ENCODE results near the gene GRM7.

The GRM7 gene

GRCh38 chr3:7658294-7658693 lies 797.4 kb downstream of the GRM7 start:
- no peak for DNase-seq (ENCODE audit: low read depth)

- no peak for DNase-seq (ENCODE audit: low read depth)
Measured at GRCh38 chr3:7659079-7659478, 798.2 kb downstream of the GRM7 start.

GRCh38 chr3:7663771-7664170 lies 802.9 kb downstream of the GRM7 start:
- DNase-seq (ENCODE audit: low read depth): no peak

GRCh38 chr3:7667774-7668173 lies 806.9 kb downstream of the GRM7 start:
- no peak for DNase-seq (ENCODE audit: low read depth)

GRCh38 chr3:7669641-7670040 lies 808.7 kb downstream of the GRM7 start:
- DNase-seq (ENCODE audit: low read depth): no peak

- no peak for DNase-seq (ENCODE audit: low read depth)
Measured at GRCh38 chr3:7678521-7678920, 817.6 kb downstream of the GRM7 start.

- peak; percentile 74 for DNase-seq (ENCODE audit: low read depth)
Measured at GRCh38 chr3:7682822-7683229, 821.9 kb downstream of the GRM7 start.

GRCh38 chr3:7683426-7683825 lies 822.5 kb downstream of the GRM7 start:
- no peak for DNase-seq (ENCODE audit: low read depth)

- no peak for DNase-seq (ENCODE audit: low read depth)
Measured at GRCh38 chr3:7684182-7684715, 823.3 kb downstream of the GRM7 start.

- DNase-seq (ENCODE audit: low read depth): no peak
Measured at GRCh38 chr3:7687428-7688147, 826.7 kb downstream of the GRM7 start.

GRCh38 chr3:7692866-7693265 lies 832.0 kb downstream of the GRM7 start:
- DNase-seq (ENCODE audit: low read depth): no peak

- no peak for DNase-seq (ENCODE audit: low read depth)
Measured at GRCh38 chr3:7693976-7694375, 833.1 kb downstream of the GRM7 start.

- no peak for DNase-seq (ENCODE audit: low read depth)
Measured at GRCh38 chr3:7695049-7695448, 834.1 kb downstream of the GRM7 start.

- no peak for DNase-seq (ENCODE audit: low read depth)
Measured at GRCh38 chr3:7696320-7696719, 835.4 kb downstream of the GRM7 start.

- DNase-seq (ENCODE audit: low read depth): no peak
Measured at GRCh38 chr3:7697548-7697947, 836.6 kb downstream of the GRM7 start.

GRCh38 chr3:7700539-7700938 lies 839.6 kb downstream of the GRM7 start:
- no peak for DNase-seq (ENCODE audit: low read depth)

- no peak for DNase-seq (ENCODE audit: low read depth)
Measured at GRCh38 chr3:7700977-7701376, 840.1 kb downstream of the GRM7 start.

- DNase-seq (ENCODE audit: low read depth): no peak
Measured at GRCh38 chr3:7707187-7707586, 846.3 kb downstream of the GRM7 start.

GRCh38 chr3:7709376-7710082 lies 848.6 kb downstream of the GRM7 start:
- no peak for DNase-seq (ENCODE audit: low read depth)

GRCh38 chr3:7710284-7710683 lies 849.4 kb downstream of the GRM7 start:
- no peak for DNase-seq (ENCODE audit: low read depth)

GRCh38 chr3:7713724-7714123 lies 852.8 kb downstream of the GRM7 start:
- no peak for DNase-seq (ENCODE audit: low read depth)

- DNase-seq (ENCODE audit: low read depth): no peak
Measured at GRCh38 chr3:7720649-7721297, 859.9 kb downstream of the GRM7 start.

- DNase-seq (ENCODE audit: low read depth): no peak
Measured at GRCh38 chr3:7721869-7722268, 861.0 kb downstream of the GRM7 start.

Measured in stromal cell of bone marrow (primary cell).